Measurements from ENCODE around the gene CCDC141. TPM values are rescaled to one million over a fixed set of nuclear protein-coding genes. Genes with fewer than 3 reads are reported as not detected.

Gene CCDC141
- total and polyA plus RNA-seq, 7 donors: under 0.01 to 8.6 (median 3.8) TPM; not detected in 1

- Histone ChIP-seq H3K27me3 (no peaks in the 10 kb centered on the region), H3K9me3 (peaks cover 0 to 6% (median 5%) of the 10 kb centered on the region in 4 donors), H3K36me3 (no peaks in the 10 kb centered on the region), H3K4me3 (no peak overlapping the region), H3K4me1 (no peaks in the 10 kb centered on the region), H3K27ac (no peak overlapping the region)
- TF ChIP-seq POLR2A (IDR thresholded peaks at IDR 0.05): no peak
- no peak for TF ChIP-seq POLR2AphosphoS5 (IDR thresholded peaks at IDR 0.05)
- TF ChIP-seq, protein P1, sequence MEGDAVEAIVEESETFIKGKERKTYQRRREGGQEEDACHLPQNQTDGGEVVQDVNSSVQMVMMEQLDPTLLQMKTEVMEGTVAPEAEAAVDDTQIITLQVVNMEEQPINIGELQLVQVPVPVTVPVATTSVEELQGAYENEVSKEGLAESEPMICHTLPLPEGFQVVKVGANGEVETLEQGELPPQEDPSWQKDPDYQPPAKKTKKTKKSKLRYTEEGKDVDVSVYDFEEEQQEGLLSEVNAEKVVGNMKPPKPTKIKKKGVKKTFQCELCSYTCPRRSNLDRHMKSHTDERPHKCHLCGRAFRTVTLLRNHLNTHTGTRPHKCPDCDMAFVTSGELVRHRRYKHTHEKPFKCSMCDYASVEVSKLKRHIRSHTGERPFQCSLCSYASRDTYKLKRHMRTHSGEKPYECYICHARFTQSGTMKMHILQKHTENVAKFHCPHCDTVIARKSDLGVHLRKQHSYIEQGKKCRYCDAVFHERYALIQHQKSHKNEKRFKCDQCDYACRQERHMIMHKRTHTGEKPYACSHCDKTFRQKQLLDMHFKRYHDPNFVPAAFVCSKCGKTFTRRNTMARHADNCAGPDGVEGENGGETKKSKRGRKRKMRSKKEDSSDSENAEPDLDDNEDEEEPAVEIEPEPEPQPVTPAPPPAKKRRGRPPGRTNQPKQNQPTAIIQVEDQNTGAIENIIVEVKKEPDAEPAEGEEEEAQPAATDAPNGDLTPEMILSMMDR (IDR thresholded peaks at IDR 0.05): no peak
- no peak for TF ChIP-seq EP300 (IDR thresholded peaks at IDR 0.05)
- intact Hi-C loops (cut with DNase I): no loop called here
- 74 to 90% methylated on average over 3 of the region's 3 CpGs for WGBS, 2 donors
- DNase-seq: no peak
Measured at GRCh38 chr2:178933493-178933892, 116.4 kb downstream of the CCDC141 start.

DNA sequence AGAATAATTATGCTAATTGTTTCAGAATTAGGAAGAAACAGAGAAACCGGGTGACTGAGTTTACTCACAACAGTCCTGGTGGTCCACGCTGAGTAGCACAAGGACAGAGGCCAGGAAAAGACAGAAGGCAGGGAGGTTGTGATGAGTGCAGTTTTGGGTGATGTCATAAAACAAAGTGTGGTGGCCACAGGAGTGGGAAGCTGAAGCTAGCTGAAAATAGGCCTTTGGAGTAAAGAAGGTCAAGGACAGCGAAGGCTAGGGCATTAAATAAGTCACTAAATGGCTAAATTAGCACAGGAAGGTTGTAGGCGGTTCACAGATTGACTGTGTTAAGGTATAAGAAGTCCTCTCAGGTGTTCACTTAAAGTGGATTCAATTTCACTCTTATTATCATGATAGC lies 121.9 kb downstream of the CCDC141 start:
- Histone ChIP-seq H3K9me3 (peaks cover 0 to 6% (median 0%) of the 10 kb centered on the region in 4 donors), H3K27me3 (no peaks in the 10 kb centered on the region), H3K4me1 (no peaks in the 10 kb centered on the region), H3K36me3 (no peaks in the 10 kb centered on the region), H3K27ac (no peak overlapping the region), H3K4me3 (no peak overlapping the region)
- no peak for DNase-seq
- TF ChIP-seq, protein P1 (IDR thresholded peaks at IDR 0.05): no peak
- no peak for TF ChIP-seq POLR2AphosphoS5 (IDR thresholded peaks at IDR 0.05)
- WGBS, 2 donors: 75 to 76% methylated on average over 4 of the region's 4 CpGs
- intact Hi-C loops (cut with DNase I): no loop called here

DNA sequence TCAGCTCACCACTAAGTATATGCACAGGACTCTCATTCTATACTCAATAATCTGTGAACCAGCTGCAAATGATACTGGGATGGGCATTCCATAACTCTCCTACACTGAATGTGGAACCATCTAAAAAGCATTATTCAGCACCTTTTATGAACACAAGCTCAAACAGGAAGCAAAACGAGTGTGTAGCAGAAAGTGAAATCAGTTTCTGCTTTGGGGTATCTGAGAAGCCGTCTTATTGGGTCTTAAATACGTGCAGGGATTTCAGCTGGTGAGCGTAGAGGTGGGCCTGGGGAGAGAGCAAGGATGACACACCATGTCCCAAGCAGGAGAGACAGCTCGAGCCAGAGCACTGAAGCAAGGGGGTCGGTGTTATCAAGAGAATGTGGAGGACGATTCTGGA lies 122.8 kb downstream of the CCDC141 start:
- TF ChIP-seq POLR2A (IDR thresholded peaks at IDR 0.05): no peak
- TF ChIP-seq, protein P1 (IDR thresholded peaks at IDR 0.05): no peak
- Histone ChIP-seq H3K4me3 (no peak overlapping the region), H3K36me3 (no peaks in the 10 kb centered on the region), H3K27me3 (no peaks in the 10 kb centered on the region), H3K9me3 (peaks cover 0 to 6% (median 0%) of the 10 kb centered on the region in 4 donors), H3K27ac (no peak overlapping the region), H3K4me1 (peaks cover 0 to 5% (median 4%) of the 10 kb centered on the region in 4 donors)
- no peak for DNase-seq
- WGBS, 2 donors: 74% methylated on average over 7 of the region's 7 CpGs
- intact Hi-C loops (cut with DNase I): no loop called here

- Histone ChIP-seq H3K36me3 (no peaks in the 10 kb centered on the region), H3K27ac (no peak overlapping the region), H3K4me1 (peaks cover 0 to 6% (median 4%) of the 10 kb centered on the region in 4 donors), H3K27me3 (no peaks in the 10 kb centered on the region), H3K9me3 (no peaks in the 10 kb centered on the region), H3K4me3 (no peak overlapping the region)
- no peak for TF ChIP-seq EP300 (IDR thresholded peaks at IDR 0.05)
- no peak for TF ChIP-seq POLR2AphosphoS5 (IDR thresholded peaks at IDR 0.05)
- no peak for TF ChIP-seq POLR2A (IDR thresholded peaks at IDR 0.05)
- TF ChIP-seq, protein P1 (IDR thresholded peaks at IDR 0.05): no peak
- intact Hi-C loops (cut with DNase I): no loop called here
- WGBS, 2 donors: 84 to 91% methylated on average over 1 of the region's 1 CpG
- DNase-seq: no peak
Measured at GRCh38 chr2:178924817-178925216, 125.1 kb downstream of the CCDC141 start.

GRCh38 chr2:178923546-178923945 lies 126.4 kb downstream of the CCDC141 start:
- WGBS, 2 donors: 96 to 97% methylated on average over 8 of the region's 8 CpGs
- Histone ChIP-seq H3K4me3 (no peak overlapping the region), H3K4me1 (peaks cover 0 to 6% (median 4%) of the 10 kb centered on the region in 4 donors), H3K27ac (no peak overlapping the region), H3K36me3 (no peaks in the 10 kb centered on the region), H3K27me3 (no peaks in the 10 kb centered on the region), H3K9me3 (no peaks in the 10 kb centered on the region)
- no peak for DNase-seq
- intact Hi-C loops (cut with DNase I): no loop called here
- no peak for TF ChIP-seq POLR2A (IDR thresholded peaks at IDR 0.05)
